Breast epithelium (tissue), 4 donors: ENCODE data around the gene UBA1. TPM values are rescaled to one million over a fixed set of nuclear protein-coding genes. Genes with fewer than 3 reads are reported as not detected.

Experiments used
- DNase-seq, 2 donors: peaks; one replicate each; pipeline ENCODE4 v3.0.0-alpha.2; 2019; ENCODE audit warnings: low spot score in 2 of 2
- H3K27ac ChIP-seq, 2 donors: fragments of 200-600 bp; sonication (generic) in 1 of 2; one replicate each; pipeline ENCODE4 v1.5.1; 2016 to 2019; ENCODE audit warnings: mild to moderate bottlenecking in 1 of 2
- H3K27me3 ChIP-seq, 2 donors: fragments of 200-600 bp; sonication (generic) in 1 of 2; one replicate each; pipeline versions ENCODE4 v1.5.1 to v1.6.0; 2017 to 2019; ENCODE audit warnings: control low read depth in 1 of 2, mild to moderate bottlenecking in 1 of 2
- H3K36me3 ChIP-seq: fragments of 200-600 bp; one replicate; pipeline ENCODE4 v1.5.1; 2019
- H3K4me1 ChIP-seq, 2 donors: fragments of 200-600 bp; sonication (generic); one replicate each; pipeline ENCODE4 v1.5.1; 2016 to 2019; ENCODE audit warnings: control low read depth in 1 of 2
- H3K4me3 ChIP-seq, 3 donors: fragments of 200-600 bp; sonication (generic); 1 replicate in 2 of 3; 2 replicates in 1 of 3; pipeline ENCODE4 v1.5.1; 2016 to 2019; ENCODE audit warnings: mild to moderate bottlenecking in 3 of 3, moderate library complexity in 2 of 3
- H3K9me3 ChIP-seq, 2 donors: fragments of 200-600 bp; sonication (generic) in 1 of 2; one replicate each; pipeline ENCODE4 v1.5.1; 2016 to 2019; ENCODE audit warnings: control low read depth in 1 of 2
- CTCF ChIP-seq, 3 donors: fragments of 450-650 bp; IDR thresholded peaks; one replicate each; pipeline ENCODE4 v1.5.1; 2016 to 2017; ENCODE audit warnings: antibody characterized with exemption in 3 of 3, mild to moderate bottlenecking in 3 of 3, moderate library complexity in 3 of 3
- POLR2A ChIP-seq: fragments of 450-650 bp; IDR thresholded peaks from one replicate; pipeline ENCODE4 v1.6.1; 2016; ENCODE audit warnings: antibody characterized with exemption, mild to moderate bottlenecking, moderate library complexity
- POLR2AphosphoS5 ChIP-seq, 3 donors: sonication (generic); formaldehyde crosslinking; IDR thresholded peaks; one replicate each; pipeline ENCODE4 v1.6.1; 2017; ENCODE audit warnings: antibody characterized with exemption in 3 of 3
- intact Hi-C: fragments of 100-400 bp; cut with DNase I; formaldehyde crosslinking; loops from one replicate; pipeline ENCODE4 v1.15.1; 2023; ENCODE audit warnings: low total_unique reads
- total RNA-seq, 3 donors: library from RNA; depleted of rRNA; stranded (reverse); fragments of >200 nt; gene quantifications; one replicate each; pipeline ENCODE4 v1.1.0, GENCODE V29; 2016

The UBA1 gene
- total RNA-seq, 3 donors from 2014 or later, result 109 to 149 (median 141) TPM

- TF ChIP-seq CTCF (IDR thresholded peaks at IDR 0.05) (no peak), POLR2A (no peak), POLR2AphosphoS5 (IDR thresholded peaks at IDR 0.05) (no peak)
- intact Hi-C loops, result no loop called here
- no peak for DNase-seq
These were observed 48.7 kb downstream of the UBA1 start for GRCh38 chrX:47242321-47242720.

GRCh38 chrX:47243351-47243750 lies 49.7 kb downstream of the UBA1 start:
- intact Hi-C loops, result no loop called here
- no peak overlapping the region for H3K4me3 ChIP-seq
- no peaks in the 10 kb centered on the region for H3K9me3 ChIP-seq
- H3K36me3 ChIP-seq, result no peaks in the 10 kb centered on the region
- H3K27ac ChIP-seq, result no peak overlapping the region
- DNase-seq, result no peak
- no peaks in the 10 kb centered on the region for H3K4me1 ChIP-seq
- peaks cover 0 to 65% of the 10 kb centered on the region in 2 donors for H3K27me3 ChIP-seq
- TF ChIP-seq CTCF (IDR thresholded peaks at IDR 0.05), result no peak
- TF ChIP-seq POLR2AphosphoS5 (IDR thresholded peaks at IDR 0.05), result no peak
- no peak for TF ChIP-seq POLR2A

More at GRCh38 chrX:47242321-47242720, 48.7 kb downstream of the UBA1 start:
- Histone ChIP-seq H3K4me1 (no peaks in the 10 kb centered on the region), H3K27ac (no peak overlapping the region), H3K27me3 (peaks cover 0 to 61% of the 10 kb centered on the region in 2 donors), H3K9me3 (no peaks in the 10 kb centered on the region), H3K36me3 (no peaks in the 10 kb centered on the region), H3K4me3 (no peak overlapping the region)

- peaks cover 0 to 70% of the 10 kb centered on the region in 2 donors for H3K27me3 ChIP-seq
- TF ChIP-seq CTCF (IDR thresholded peaks at IDR 0.05) (no peak), POLR2A (no peak), POLR2AphosphoS5 (IDR thresholded peaks at IDR 0.05) (no peak)
- no peaks in the 10 kb centered on the region for H3K36me3 ChIP-seq
- H3K9me3 ChIP-seq, result no peaks in the 10 kb centered on the region
- no peak overlapping the region for H3K27ac ChIP-seq
- H3K4me3 ChIP-seq, result no peak overlapping the region
- H3K4me1 ChIP-seq, result no peaks in the 10 kb centered on the region
- DNase-seq, result no peak
- intact Hi-C loops, result no loop called here
These were observed 51.0 kb downstream of the UBA1 start for GRCh38 chrX:47244676-47245075.

GRCh38 chrX:47245156-47245555 lies 51.5 kb downstream of the UBA1 start:
- H3K27me3 ChIP-seq, result peaks cover 0 to 66% of the 10 kb centered on the region in 2 donors
- no peak overlapping the region for H3K4me3 ChIP-seq
- H3K36me3 ChIP-seq, result no peaks in the 10 kb centered on the region
- intact Hi-C loops, result no loop called here
- no peaks in the 10 kb centered on the region for H3K9me3 ChIP-seq
- TF ChIP-seq CTCF (IDR thresholded peaks at IDR 0.05) (no peak), POLR2AphosphoS5 (IDR thresholded peaks at IDR 0.05) (no peak), POLR2A (no peak)
- DNase-seq, result no peak
- H3K4me1 ChIP-seq, result no peaks in the 10 kb centered on the region
- H3K27ac ChIP-seq, result no peak overlapping the region

- no peak overlapping the region for H3K4me3 ChIP-seq
- DNase-seq, result no peak
- H3K36me3 ChIP-seq, result no peaks in the 10 kb centered on the region
- no peaks in the 10 kb centered on the region for H3K9me3 ChIP-seq
- no peak overlapping the region for H3K27ac ChIP-seq
- intact Hi-C loops, result no loop called here
- TF ChIP-seq POLR2A (no peak), CTCF (IDR thresholded peaks at IDR 0.05) (no peak), POLR2AphosphoS5 (IDR thresholded peaks at IDR 0.05) (no peak)
- peaks cover 0 to 48% of the 10 kb centered on the region in 2 donors for H3K27me3 ChIP-seq
- H3K4me1 ChIP-seq, result no peaks in the 10 kb centered on the region
These were observed 53.8 kb downstream of the UBA1 start for GRCh38 chrX:47247206-47247998.
